GM04503 (cell line): ENCODE data around the gene ASTN2.
A peak's percentile ranks its signal among the peaks of the same experiment; 100 is the strongest.
"Not testable (repeated sequence)": the region's sequence is repeated elsewhere in the genome, so short reads cannot be mapped to it uniquely, and the experiment has no call there.

ENCODE experiments used
- DNase-seq: peaks from one replicate; pipeline ENCODE4 v3.0.0-alpha.2; 2012; ENCODE audit warnings: low read depth

The ASTN2 gene

GRCh38 chr9:116861321-116861720 is 553.5 kb downstream of the ASTN2 start:
- no peak for DNase-seq

GRCh38 chr9:116860509-116861120 is 554.2 kb downstream of the ASTN2 start:
- DNase-seq, result peak; percentile 20

GRCh38 chr9:116859763-116860162 is 555.1 kb downstream of the ASTN2 start:
- DNase-seq, result no peak

- no peak for DNase-seq
These were observed 557.5 kb downstream of the ASTN2 start for GRCh38 chr9:116857321-116857720.

GRCh38 chr9:116855881-116856662 is 558.8 kb downstream of the ASTN2 start:
- DNase-seq, result no peak

- no peak for DNase-seq
These were observed 565.1 kb downstream of the ASTN2 start for GRCh38 chr9:116849721-116850120.

- no peak for DNase-seq
These were observed 570.2 kb downstream of the ASTN2 start for GRCh38 chr9:116844621-116845020.

- no peak for DNase-seq
These were observed 570.8 kb downstream of the ASTN2 start for GRCh38 chr9:116843863-116844620.

GRCh38 chr9:116842658-116843057 is 572.2 kb downstream of the ASTN2 start:
- DNase-seq, result no peak

GRCh38 chr9:116838468-116838867 is 576.4 kb downstream of the ASTN2 start:
- not testable (repeated sequence) for DNase-seq

GRCh38 chr9:116837018-116837989 is 577.6 kb downstream of the ASTN2 start:
- no peak for DNase-seq

- DNase-seq, result not testable (repeated sequence)
These were observed 584.5 kb downstream of the ASTN2 start for GRCh38 chr9:116830321-116830720.

GRCh38 chr9:116821633-116822229 is 593.1 kb downstream of the ASTN2 start:
- no peak for DNase-seq

GRCh38 chr9:116819116-116819515 is 595.7 kb downstream of the ASTN2 start:
- no peak for DNase-seq

GRCh38 chr9:116817762-116818161 is 597.1 kb downstream of the ASTN2 start:
- no peak for DNase-seq

- no peak for DNase-seq
These were observed 598.4 kb downstream of the ASTN2 start for GRCh38 chr9:116816484-116816883.

- no peak for DNase-seq
These were observed 599.0 kb downstream of the ASTN2 start for GRCh38 chr9:116815835-116816234.

- no peak for DNase-seq
These were observed 601.9 kb downstream of the ASTN2 start for GRCh38 chr9:116813031-116813300.

GRCh38 chr9:116812231-116813030 is 602.4 kb downstream of the ASTN2 start:
- DNase-seq, result no peak

GRCh38 chr9:116809656-116810055 is 605.2 kb downstream of the ASTN2 start:
- DNase-seq, result no peak

GRCh38 chr9:116806075-116806474 is 608.8 kb downstream of the ASTN2 start:
- DNase-seq, result no peak
